ENCODE results near the gene PDGFA.

The PDGFA gene

GRCh38 chr7:485188-486081, 34.2 kb downstream of the PDGFA start:
- DNase-seq, result no peak

- DNase-seq, result no peak
Observed at GRCh38 chr7:484356-485101, 35.1 kb downstream of the PDGFA start.

DNA sequence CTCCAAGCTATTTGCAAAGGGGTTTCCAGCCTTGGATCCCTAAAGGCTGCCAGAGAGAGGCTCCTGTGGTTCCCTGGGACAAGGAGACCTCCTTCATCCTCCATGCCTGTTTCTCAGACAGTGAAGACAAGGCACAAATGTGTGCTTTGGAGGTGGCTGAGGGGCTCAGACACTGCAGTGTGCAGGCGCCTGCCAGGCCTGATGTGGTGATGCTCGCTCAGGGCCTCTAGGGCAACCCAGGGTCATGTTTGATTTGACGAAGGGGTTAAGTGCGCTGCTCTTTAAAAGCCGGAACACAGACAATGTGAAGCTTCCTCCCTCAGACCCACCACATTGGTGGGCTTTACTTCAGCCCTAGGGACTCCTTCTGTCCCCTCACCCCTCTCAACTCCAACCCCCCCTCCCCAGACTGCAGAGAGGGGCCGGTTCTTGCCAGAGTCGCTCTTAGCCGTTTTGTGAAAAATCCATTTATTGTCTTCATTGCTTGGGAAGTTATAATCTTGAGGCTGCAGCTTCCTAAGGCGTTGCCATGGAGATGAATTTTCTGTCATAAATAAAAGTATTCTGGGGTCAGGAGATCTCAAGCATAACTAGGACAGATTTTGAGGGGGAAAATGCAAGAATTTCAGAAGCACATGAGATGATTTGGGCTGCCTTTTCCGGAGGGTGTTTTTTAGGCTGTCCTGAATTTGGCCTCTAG, 35.8 kb downstream of the PDGFA start:
- DNase-seq, result no peak

DNA sequence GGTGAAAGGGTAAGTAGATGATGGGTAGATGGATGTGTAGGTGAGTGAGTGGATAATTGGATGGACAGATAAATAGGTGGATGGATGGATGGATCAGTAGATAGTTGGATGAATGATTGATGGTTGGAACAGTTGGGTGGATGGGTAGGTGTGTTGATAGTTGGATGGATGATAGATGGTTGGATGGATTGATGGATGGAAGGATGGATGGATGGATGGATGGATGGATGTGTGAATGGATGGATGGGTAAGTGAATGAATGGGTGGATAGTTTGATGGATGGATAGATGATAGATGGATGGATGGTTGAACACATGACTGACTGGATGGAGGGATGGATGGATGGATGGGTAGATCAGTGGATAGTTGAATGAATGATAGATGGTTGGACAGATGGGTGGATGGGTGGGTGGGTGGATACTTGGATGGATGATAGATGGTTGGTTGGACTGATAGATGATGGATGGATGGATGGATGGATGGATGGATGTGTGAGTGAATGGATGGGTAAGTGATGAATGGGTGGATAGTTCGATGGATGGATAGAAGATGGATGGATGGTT, 37.0 kb downstream of the PDGFA start:
- DNase-seq, result no peak

DNA sequence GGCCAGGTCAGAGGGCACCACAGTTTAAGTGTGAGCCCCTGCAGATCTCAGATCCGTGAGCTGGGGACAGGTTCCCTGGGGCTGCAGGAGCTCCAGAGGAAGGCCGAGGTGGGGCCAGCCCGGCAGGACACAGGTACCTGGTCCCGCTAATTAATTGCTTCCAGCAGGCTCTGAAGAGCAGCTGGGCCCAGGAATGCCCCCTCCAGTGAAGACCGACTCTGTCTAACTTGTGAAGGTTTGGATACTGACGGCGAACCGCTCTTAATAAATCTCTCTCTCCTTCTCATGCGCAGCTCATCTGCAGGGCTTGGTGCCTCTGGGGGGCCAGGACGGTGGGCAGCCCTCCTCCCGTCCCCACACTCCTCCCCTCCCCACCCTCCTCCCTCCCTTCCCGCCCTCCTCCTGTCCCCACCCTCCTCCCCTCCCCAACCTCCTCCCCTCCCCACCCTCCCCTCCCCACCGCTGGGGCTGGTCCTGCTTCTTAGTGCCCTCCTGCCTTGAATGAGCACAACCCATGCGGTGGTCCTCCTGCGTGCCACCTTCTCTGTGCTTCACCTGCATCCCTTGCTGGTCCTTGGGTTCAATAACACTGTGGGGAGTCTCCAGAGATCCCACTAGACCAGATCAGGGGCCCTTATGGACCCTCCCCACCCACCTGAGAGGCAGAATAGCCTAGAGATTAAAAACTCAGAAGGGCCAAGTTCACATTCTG, 38.3 kb downstream of the PDGFA start:
- DNase-seq, result no peak

DNA sequence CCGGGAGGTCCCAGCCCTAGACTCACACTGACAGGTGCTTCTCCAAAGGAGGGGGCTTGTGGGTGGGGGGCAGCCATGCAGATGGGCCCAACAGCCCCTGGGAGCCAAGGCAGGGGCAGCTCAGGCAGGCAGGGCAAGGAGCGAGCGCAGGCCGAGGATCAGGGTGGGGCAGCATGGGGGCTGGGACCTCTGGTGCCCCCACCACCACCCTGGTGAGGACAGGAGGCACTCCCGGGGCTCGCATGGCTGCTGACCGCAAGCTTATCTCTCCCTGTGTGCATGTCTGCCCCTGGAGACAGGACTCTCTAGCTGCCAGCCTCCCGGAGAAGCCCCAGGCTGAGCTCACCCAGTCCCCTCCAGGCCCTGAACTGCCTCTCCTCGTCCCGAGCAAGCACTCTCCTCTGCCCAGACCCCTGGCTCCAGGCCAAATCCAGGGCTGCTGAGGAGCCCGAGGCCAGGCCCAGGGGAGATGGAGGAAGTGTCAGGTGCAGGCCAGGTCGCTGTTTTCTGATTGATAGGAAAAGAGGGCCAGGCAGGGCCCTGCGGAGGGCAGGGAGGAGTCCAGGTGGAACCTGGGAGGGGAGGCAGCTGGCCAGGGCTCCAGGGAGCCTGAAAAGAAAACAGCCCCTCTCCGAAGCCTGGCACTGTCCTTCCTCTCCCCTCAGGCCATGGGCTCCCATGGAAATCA, 39.0 kb downstream of the PDGFA start:
- DNase-seq, result no peak

- no peak for DNase-seq
Observed at GRCh38 chr7:479948-480499, 39.6 kb downstream of the PDGFA start.

DNA sequence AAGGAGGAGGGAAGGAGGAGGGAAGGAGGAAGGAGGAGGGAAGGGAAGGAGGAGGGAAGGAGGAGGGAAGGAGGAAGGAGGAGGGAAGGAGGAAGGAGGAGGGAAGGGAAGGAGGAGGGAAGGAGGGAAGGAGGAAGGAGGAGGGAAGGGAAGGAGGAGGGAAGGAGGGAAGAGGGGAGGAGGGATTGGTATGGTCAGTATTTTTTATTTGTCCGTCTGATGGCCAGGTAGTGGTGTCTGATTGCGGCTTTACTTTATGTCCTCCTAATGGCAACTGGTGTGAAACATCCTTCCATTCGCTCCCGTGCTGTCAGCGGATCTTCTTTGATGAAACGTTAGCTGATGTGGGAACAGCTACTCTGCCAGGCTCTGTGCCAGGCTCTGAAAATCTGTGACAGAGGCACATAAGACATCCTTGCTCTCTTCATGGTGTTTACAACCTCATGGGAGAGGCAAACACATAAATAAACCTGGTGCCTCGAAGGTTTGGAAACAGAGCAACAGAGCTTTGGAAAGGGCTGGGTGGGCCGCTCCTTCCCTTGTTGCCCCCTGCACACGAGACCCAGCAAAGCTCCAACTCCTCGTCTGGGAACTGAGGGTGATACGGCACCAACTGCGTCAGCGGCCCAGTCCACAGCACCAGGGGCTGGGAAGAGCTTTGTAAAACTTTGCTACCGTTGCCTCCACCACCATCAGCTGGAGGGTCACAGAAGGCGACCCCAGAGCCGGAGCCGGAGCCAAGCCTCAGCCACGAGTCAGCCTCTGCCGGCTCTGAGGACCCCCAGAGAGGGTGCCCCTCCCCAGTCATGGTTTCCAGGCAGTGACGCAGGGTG, 40.3 kb downstream of the PDGFA start:
- DNase-seq, result no peak

GRCh38 chr7:477626-478220, 41.9 kb downstream of the PDGFA start:
- DNase-seq, result no peak

GRCh38 chr7:476736-477360, 42.8 kb downstream of the PDGFA start:
- DNase-seq, result no peak

GRCh38 chr7:475951-476441, 43.6 kb downstream of the PDGFA start:
- no peak for DNase-seq

DNA sequence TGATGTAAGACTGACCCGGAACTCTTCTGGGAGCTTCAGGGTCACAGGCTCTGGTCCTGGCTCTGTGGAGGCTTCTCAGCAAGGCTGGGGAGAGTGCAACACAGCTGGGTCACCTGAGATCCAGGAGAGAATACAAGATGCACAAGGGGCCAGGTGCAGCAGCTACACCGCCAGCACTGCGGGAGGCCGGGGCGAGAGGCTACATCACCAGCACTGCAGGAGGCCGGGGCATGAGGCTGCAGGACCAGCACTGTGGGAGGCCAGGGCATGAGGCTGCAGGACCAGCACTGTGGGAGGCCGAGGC, 44.3 kb downstream of the PDGFA start:
- DNase-seq, result no peak

DNA sequence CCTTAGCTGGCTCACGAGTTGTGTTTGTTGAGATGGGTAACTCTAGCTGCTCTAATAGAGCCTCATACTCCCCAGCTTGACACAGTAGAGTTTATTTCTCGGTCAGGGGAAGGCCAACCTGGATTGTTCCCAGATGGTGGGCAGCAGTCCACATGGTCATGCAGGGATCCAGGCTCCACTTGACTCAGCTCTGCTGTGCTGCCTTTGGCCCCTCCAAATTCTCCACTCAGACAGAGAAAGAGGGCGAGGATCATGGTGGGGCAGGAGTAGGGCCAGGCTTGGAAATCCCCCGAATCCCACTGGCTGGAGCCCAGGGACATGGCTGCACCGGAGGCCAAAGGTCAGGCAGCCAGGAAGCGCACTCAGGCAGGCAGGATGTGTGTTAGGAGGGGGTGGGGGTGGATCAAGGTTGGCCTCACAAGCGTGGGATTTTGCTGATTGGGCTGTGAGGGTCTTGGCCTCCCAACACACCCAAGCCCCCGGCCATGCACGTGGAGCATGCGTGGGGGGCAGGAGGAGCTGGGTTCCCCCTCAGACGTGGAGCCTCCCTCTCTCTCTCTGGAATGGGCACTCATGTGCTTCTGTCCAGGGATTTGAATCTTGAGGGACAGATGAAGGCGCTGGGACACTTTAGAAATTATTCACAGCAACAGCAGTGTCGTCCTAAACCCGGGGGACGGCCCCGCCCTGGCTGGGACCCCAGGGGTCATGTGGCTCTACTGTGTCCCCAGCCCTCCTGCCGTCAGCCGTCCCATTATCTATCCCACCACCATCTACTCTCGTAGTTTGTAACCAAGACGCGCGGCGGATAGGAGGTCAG, 44.8 kb downstream of the PDGFA start:
- no peak for DNase-seq

- no peak for DNase-seq
Observed at GRCh38 chr7:473870-474604, 45.6 kb downstream of the PDGFA start.

- no peak for DNase-seq
Observed at GRCh38 chr7:473211-473734, 46.4 kb downstream of the PDGFA start.

DNA sequence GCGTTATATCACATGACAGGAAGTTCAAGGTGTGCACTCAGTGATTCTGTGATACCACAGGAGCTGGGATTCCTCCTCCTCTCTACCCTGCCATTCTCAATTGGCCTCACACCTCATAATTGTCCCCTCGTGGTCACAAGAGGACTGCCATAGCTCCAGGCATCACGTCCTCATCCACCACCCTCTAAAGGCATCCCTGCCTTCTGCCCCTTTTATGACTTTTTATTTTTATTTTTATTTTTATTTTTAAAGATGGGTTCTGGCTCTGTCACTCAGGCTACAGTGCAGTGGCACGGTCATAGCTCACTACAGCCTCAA, 47.0 kb downstream of the PDGFA start:
- DNase-seq, result no peak

GRCh38 chr7:471866-472639, 47.6 kb downstream of the PDGFA start:
- no peak for DNase-seq
